ENCODE results near the gene ITIH2. TPM values are rescaled to one million over a fixed set of nuclear protein-coding genes. Genes with fewer than 3 reads are reported as not detected.
A peak's percentile ranks its signal among the peaks of the same experiment; 100 is the strongest.

The ITIH2 gene
- total RNA-seq, 1 experiment from 2014 or later, result 13.3 TPM

GRCh38 chr10:7700577-7701125 lies 2.5 kb upstream of the ITIH2 start:
- CTCF ChIA-PET, result interaction anchor here (0.6 to 1.2 kb wide), 7 partner anchors 13 to 666 kb away, joined by 3 to 24 read pairs (median 5); no protein-coding TSS in a partner anchor
- no peak for TF ChIP-seq CTCF (IDR thresholded peaks at IDR 0.05; ENCODE audit: insufficient read depth in 1 of 2, low read depth in 1 of 2, low read length in 1 of 2, severe bottlenecking in 1 of 2, unreplicated experiment in 1 of 2)
- DNase-seq, result peak; percentile 61 to 80
- no peaks in the 10 kb centered on the region for H3K27me3 Mint-ChIP-seq (ENCODE audit: insufficient read depth, unreplicated experiment)
- peaks cover 8% of the 10 kb centered on the region for H3K4me1 ChIP-seq
- no peaks in the 10 kb centered on the region for H3K27me3 ChIP-seq (replicated peaks; ENCODE audit: control insufficient read depth, insufficient read depth, low read length)
- no peaks in the 10 kb centered on the region for H3K9me3 ChIP-seq
- intact Hi-C loops (cut with micrococcal nuclease; ENCODE audit: unreplicated experiment), result loop anchor here (1.0 to 5.0 kb wide), 3 partner anchors 14 to 159 kb away; partner anchors contain the start of genes ATP5F1C and KIN
- peak overlapping the region; percentile 52 for H3K27ac Mint-ChIP-seq (ENCODE audit: unreplicated experiment)
- no peaks in the 10 kb centered on the region for H3K36me3 ChIP-seq (ENCODE audit: control insufficient read depth, insufficient read depth, low read length)
- H3K4me1 Mint-ChIP-seq (ENCODE audit: low read depth, unreplicated experiment), result no peaks in the 10 kb centered on the region
- no peaks in the 10 kb centered on the region for H3K36me3 Mint-ChIP-seq (ENCODE audit: insufficient read depth, unreplicated experiment)
- no peak overlapping the region for H3K4me3 ChIP-seq (ENCODE audit: low read depth, low read length)
- POLR2A ChIA-PET, result no interaction called here
- H3K9me3 Mint-ChIP-seq (ENCODE audit: unreplicated experiment), result peaks cover 9% of the 10 kb centered on the region
- no TSS peak for BruUV-seq (replicated peaks)
- no peak overlapping the region for H3K4me3 Mint-ChIP-seq (ENCODE audit: unreplicated experiment)

GRCh38 chr10:7701158-7701742 lies 1.9 kb upstream of the ITIH2 start:
- H3K36me3 Mint-ChIP-seq (ENCODE audit: insufficient read depth, unreplicated experiment), result no peaks in the 10 kb centered on the region
- ChIA-PET CTCF (interaction anchor here (1.0 to 1.2 kb wide), 4 partner anchors 14 to 176 kb away, joined by 4 to 24 read pairs (median 9); no protein-coding TSS in a partner anchor), POLR2A (no interaction called here)
- no peaks in the 10 kb centered on the region for H3K27me3 Mint-ChIP-seq (ENCODE audit: insufficient read depth, unreplicated experiment)
- H3K27ac Mint-ChIP-seq (ENCODE audit: unreplicated experiment), result peak overlapping the region; percentile 52
- BruUV-seq (replicated peaks), result no TSS peak
- no peak for DNase-seq
- Histone ChIP-seq H3K27me3 (replicated peaks; ENCODE audit: control insufficient read depth, insufficient read depth, low read length) (no peaks in the 10 kb centered on the region), H3K4me1 (peaks cover 9% of the 10 kb centered on the region), H3K9me3 (no peaks in the 10 kb centered on the region), H3K36me3 (ENCODE audit: control insufficient read depth, insufficient read depth, low read length) (no peaks in the 10 kb centered on the region), H3K4me3 (ENCODE audit: low read depth, low read length) (no peak overlapping the region)
- no peak overlapping the region for H3K4me3 Mint-ChIP-seq (ENCODE audit: unreplicated experiment)
- intact Hi-C loops (cut with micrococcal nuclease; ENCODE audit: unreplicated experiment), result loop anchor here (5.0 kb wide), 1 partner anchor 86 kb away; the partner anchor contains the start of genes ATP5F1C and KIN
- peaks cover under 1% of the 10 kb centered on the region for H3K4me1 Mint-ChIP-seq (ENCODE audit: low read depth, unreplicated experiment)
- no peak for TF ChIP-seq CTCF (IDR thresholded peaks at IDR 0.05; ENCODE audit: insufficient read depth in 1 of 2, low read depth in 1 of 2, low read length in 1 of 2, severe bottlenecking in 1 of 2, unreplicated experiment in 1 of 2)
- peaks cover 9% of the 10 kb centered on the region for H3K9me3 Mint-ChIP-seq (ENCODE audit: unreplicated experiment)

GRCh38 chr10:7702288-7702812 lies 766 bp upstream of the ITIH2 start:
- no peak for TF ChIP-seq CTCF (IDR thresholded peaks at IDR 0.05; ENCODE audit: insufficient read depth in 1 of 2, low read depth in 1 of 2, low read length in 1 of 2, severe bottlenecking in 1 of 2, unreplicated experiment in 1 of 2)
- ChIA-PET CTCF (interaction anchor here (1.2 to 2.5 kb wide), 3 partner anchors 15 to 177 kb away, joined by 6 to 10 read pairs (median 10); no protein-coding TSS in a partner anchor), POLR2A (interaction anchor here (1.3 kb wide), 1 partner anchor 86 kb away, joined by 5 read pairs; the partner anchor contains the start of genes ATP5F1C and KIN)
- Histone ChIP-seq H3K4me3 (ENCODE audit: low read depth, low read length) (no peak overlapping the region), H3K4me1 (peaks cover 16% of the 10 kb centered on the region), H3K9me3 (no peaks in the 10 kb centered on the region), H3K36me3 (ENCODE audit: control insufficient read depth, insufficient read depth, low read length) (no peaks in the 10 kb centered on the region), H3K27me3 (replicated peaks; ENCODE audit: control insufficient read depth, insufficient read depth, low read length) (no peaks in the 10 kb centered on the region)
- H3K4me1 Mint-ChIP-seq (ENCODE audit: low read depth, unreplicated experiment), result peaks cover 11% of the 10 kb centered on the region
- no peak overlapping the region for H3K27ac Mint-ChIP-seq (ENCODE audit: unreplicated experiment)
- no peak for DNase-seq
- peaks cover 9% of the 10 kb centered on the region for H3K9me3 Mint-ChIP-seq (ENCODE audit: unreplicated experiment)
- no peaks in the 10 kb centered on the region for H3K36me3 Mint-ChIP-seq (ENCODE audit: insufficient read depth, unreplicated experiment)
- intact Hi-C loops (cut with micrococcal nuclease; ENCODE audit: unreplicated experiment), result loop anchor here (5.0 kb wide), 1 partner anchor 85 kb away; the partner anchor contains the start of genes ATP5F1C and KIN
- H3K27me3 Mint-ChIP-seq (ENCODE audit: insufficient read depth, unreplicated experiment), result no peaks in the 10 kb centered on the region
- H3K4me3 Mint-ChIP-seq (ENCODE audit: unreplicated experiment), result no peak overlapping the region
- BruUV-seq (replicated peaks), result no TSS peak

All from Caco-2 (cell line).